ENCODE data around the gene CACNG7.

CACNG7 gene

DNA sequence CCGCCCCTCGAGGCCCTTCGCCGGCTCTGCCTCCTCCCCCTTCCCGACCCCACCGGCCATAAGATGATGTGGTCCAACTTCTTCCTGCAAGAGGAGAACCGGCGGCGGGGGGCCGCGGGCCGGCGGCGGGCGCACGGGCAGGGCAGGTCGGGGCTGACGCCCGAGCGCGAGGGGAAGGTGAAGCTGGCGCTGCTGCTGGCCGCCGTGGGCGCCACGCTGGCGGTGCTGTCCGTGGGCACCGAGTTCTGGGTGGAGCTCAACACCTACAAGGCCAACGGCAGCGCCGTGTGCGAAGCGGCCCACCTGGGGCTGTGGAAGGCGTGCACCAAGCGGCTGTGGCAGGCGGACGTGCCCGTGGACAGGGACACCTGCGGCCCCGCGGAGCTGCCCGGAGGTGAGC lies 83.7 kb downstream of the CACNG7 start:
- TF ChIP-seq TAF1 (IDR thresholded peaks at IDR 0.05; ENCODE audit: borderline replicate concordance, low read depth, low read length) (no peak), POLR2AphosphoS5 (IDR thresholded peaks at IDR 0.05; ENCODE audit: low read depth, low read length) (no peak), POLR2A (IDR thresholded peaks at IDR 0.05; ENCODE audit: low read depth, low read length) (no peak)
- DNase-seq (ENCODE audit: insufficient read length), result no peak
- no peak for FAIRE-seq

DNA sequence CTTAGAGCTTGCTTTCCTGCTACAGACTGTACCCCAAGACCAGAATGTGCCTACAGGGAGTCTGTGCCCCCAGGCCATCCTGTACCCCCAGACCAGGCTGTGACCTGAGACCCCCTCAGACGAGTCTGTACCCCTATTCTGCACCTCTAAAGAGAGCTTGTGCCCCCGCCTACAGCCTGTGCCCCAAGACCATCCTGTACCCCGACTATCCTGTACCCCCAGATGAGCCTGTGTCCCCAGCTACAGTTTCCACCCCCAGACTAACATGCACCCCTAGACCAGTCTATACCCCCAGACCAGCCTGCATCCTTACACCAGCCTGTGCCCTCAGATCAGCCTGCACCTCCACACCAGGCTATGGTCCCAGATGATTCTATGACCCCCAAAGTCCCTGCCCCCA lies 84.4 kb downstream of the CACNG7 start:
- DNase-seq (ENCODE audit: insufficient read length), result no peak
- TF ChIP-seq POLR2A (IDR thresholded peaks at IDR 0.05; ENCODE audit: low read depth, low read length) (no peak), TAF1 (IDR thresholded peaks at IDR 0.05; ENCODE audit: borderline replicate concordance, low read depth, low read length) (no peak), POLR2AphosphoS5 (IDR thresholded peaks at IDR 0.05; ENCODE audit: low read depth, low read length) (no peak)
- FAIRE-seq, result no peak
